IPS DF 6.9 (cell line): ENCODE measurements around the gene GBP1.
"Not testable (repeated sequence)": the region's sequence is repeated elsewhere in the genome, so short reads cannot be mapped to it uniquely, and the experiment has no call there.

Experiments
- DNase-seq: peaks from one replicate; pipeline ENCODE4 v3.0.0-alpha.2; 2013; ENCODE audit warnings: low read depth, low spot score
- H3K27ac ChIP-seq: one replicate; pipeline ENCODE4 v1.5.1; 2013; ENCODE audit warnings: low read length, control low read depth
- H3K27me3 ChIP-seq: 2 replicates; pipeline ENCODE4 v1.6.1; 2013; ENCODE audit warnings: mild to moderate bottlenecking, low read length; ENCODE audit not compliant: control insufficient read depth, insufficient read depth
- H3K36me3 ChIP-seq: 2 replicates; pipeline ENCODE4 v1.6.1; 2013; ENCODE audit warnings: low read length; ENCODE audit not compliant: control insufficient read depth, insufficient read depth
- H3K4me1 ChIP-seq: 2 replicates; pipeline ENCODE4 v1.6.1; 2013; ENCODE audit warnings: low read length; ENCODE audit not compliant: control insufficient read depth, insufficient read depth
- H3K4me3 ChIP-seq: 2 replicates; pipeline ENCODE4 v1.5.1; 2013; ENCODE audit warnings: mild to moderate bottlenecking, low read length
- H3K9me3 ChIP-seq: 2 replicates; pipeline ENCODE4 v1.6.1; 2013; ENCODE audit warnings: low read length, inconsistent platforms; ENCODE audit not compliant: control insufficient read depth, insufficient read depth
- WGBS: extraction: QIAGEN DNeasy Blood & Tissue Kit; methylation state at CpG from one replicate; pipeline ENCODE4 v1.1.7; 2013; ENCODE audit warnings: mixed read lengths, missing lambda C conversion rate; ENCODE audit not compliant: insufficient read length, insufficient coverage; 5-methylcytosine and 5-hydroxymethylcytosine counted together

Gene GBP1

GRCh38 chr1:89060091-89060490, 4.9 kb downstream of the GBP1 start:
- Histone ChIP-seq H3K9me3 (no peaks in the 10 kb centered on the region), H3K27ac (no peak overlapping the region), H3K27me3 (no peaks in the 10 kb centered on the region), H3K36me3 (no peaks in the 10 kb centered on the region), H3K4me3 (no peak overlapping the region), H3K4me1 (no peaks in the 10 kb centered on the region)
- DNase-seq = no peak
- no CpG with 5 or more reads among the region's 5 CpGs for WGBS

DNA sequence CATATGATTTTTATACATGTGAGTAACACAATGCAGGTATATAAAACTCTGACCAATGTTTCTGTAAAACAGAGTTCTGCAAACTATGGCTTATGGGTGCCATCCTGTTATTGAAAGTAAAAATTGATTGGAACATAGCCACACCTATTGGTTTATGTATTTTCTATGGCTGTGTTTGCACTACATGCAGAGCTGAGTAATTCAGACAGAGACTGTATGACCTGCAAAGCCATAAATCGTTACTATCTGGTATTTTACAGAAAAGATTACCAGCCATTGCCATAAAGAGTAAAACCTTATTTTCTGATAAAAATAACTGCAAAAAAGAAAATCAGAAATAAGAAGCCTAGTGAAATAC, 13.1 kb downstream of the GBP1 start:
- no peaks in the 10 kb centered on the region for H3K9me3 ChIP-seq
- no CpG with 5 or more reads among the region's 1 CpG for WGBS
- no peaks in the 10 kb centered on the region for H3K36me3 ChIP-seq
- DNase-seq = no peak
- no peak overlapping the region for H3K27ac ChIP-seq
- no peaks in the 10 kb centered on the region for H3K4me1 ChIP-seq
- no peaks in the 10 kb centered on the region for H3K27me3 ChIP-seq
- H3K4me3 ChIP-seq = no peak overlapping the region

- Histone ChIP-seq H3K4me1 (no peaks in the 10 kb centered on the region), H3K27ac (no peak overlapping the region), H3K27me3 (no peaks in the 10 kb centered on the region), H3K4me3 (no peak overlapping the region), H3K36me3 (no peaks in the 10 kb centered on the region), H3K9me3 (no peaks in the 10 kb centered on the region)
- no CpG with 5 or more reads among the region's 9 CpGs for WGBS
- no peak for DNase-seq
These were observed 13.6 kb downstream of the GBP1 start for GRCh38 chr1:89051300-89051954.

GRCh38 chr1:89050649-89051033, 14.4 kb downstream of the GBP1 start:
- no peak for DNase-seq
- no peaks in the 10 kb centered on the region for H3K36me3 ChIP-seq
- no peaks in the 10 kb centered on the region for H3K9me3 ChIP-seq
- no peaks in the 10 kb centered on the region for H3K4me1 ChIP-seq
- no peaks in the 10 kb centered on the region for H3K27me3 ChIP-seq
- no peak overlapping the region for H3K4me3 ChIP-seq
- WGBS = no CpG with 5 or more reads among the region's 11 CpGs
- H3K27ac ChIP-seq = no peak overlapping the region

DNA sequence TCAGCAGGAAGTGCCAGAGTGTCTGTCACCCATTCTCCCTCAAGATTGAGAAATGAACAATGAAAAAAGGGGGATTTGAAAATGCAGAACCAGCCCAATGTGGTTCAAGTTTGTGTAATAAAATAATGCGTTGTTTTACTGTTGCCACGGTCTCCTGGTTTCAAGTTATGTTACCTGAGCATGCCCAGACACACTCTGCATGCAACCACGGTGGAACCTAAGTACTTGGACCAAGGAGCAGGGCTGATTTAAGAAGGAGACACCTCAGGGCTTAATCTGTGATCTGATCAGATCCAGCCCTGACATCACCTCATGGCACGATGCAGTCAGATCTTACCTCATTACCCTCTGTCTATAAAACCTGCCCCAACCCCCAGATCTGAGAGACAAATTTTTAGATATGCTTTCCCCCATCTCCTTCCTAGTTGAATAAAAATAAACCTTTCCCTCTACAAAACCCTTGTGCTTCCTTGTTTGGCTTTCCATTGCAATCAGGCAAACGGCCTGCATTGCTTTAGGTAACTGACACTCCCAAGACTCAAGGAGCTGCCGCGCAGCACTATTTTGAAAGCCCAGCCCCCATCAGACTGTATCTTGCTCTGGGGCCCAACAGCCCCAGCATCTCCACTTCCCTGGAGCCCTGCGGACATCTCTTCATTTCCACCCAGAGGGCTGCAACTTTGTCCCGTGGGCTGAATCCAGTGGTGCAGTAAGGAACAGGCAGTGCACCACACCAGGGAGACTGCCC, 14.9 kb downstream of the GBP1 start:
- not testable (repeated sequence) for H3K4me3 ChIP-seq
- no CpG with 5 or more reads among the region's 9 CpGs for WGBS

GRCh38 chr1:89049187-89049586, 15.8 kb downstream of the GBP1 start:
- not testable (repeated sequence) for H3K4me3 ChIP-seq, H3K27me3 ChIP-seq, H3K36me3 ChIP-seq, H3K4me1 ChIP-seq, DNase-seq, H3K9me3 ChIP-seq, H3K27ac ChIP-seq
- WGBS = no CpG with 5 or more reads among the region's 4 CpGs

More for the DNA sequence above, 14.9 kb downstream of the GBP1 start:
- H3K4me1 ChIP-seq, H3K36me3 ChIP-seq, DNase-seq, H3K27ac ChIP-seq, H3K9me3 ChIP-seq, H3K27me3 ChIP-seq: not testable (repeated sequence)

GRCh38 chr1:89047734-89048133, 17.3 kb downstream of the GBP1 start:
- no peaks in the 10 kb centered on the region for H3K4me1 ChIP-seq

DNA sequence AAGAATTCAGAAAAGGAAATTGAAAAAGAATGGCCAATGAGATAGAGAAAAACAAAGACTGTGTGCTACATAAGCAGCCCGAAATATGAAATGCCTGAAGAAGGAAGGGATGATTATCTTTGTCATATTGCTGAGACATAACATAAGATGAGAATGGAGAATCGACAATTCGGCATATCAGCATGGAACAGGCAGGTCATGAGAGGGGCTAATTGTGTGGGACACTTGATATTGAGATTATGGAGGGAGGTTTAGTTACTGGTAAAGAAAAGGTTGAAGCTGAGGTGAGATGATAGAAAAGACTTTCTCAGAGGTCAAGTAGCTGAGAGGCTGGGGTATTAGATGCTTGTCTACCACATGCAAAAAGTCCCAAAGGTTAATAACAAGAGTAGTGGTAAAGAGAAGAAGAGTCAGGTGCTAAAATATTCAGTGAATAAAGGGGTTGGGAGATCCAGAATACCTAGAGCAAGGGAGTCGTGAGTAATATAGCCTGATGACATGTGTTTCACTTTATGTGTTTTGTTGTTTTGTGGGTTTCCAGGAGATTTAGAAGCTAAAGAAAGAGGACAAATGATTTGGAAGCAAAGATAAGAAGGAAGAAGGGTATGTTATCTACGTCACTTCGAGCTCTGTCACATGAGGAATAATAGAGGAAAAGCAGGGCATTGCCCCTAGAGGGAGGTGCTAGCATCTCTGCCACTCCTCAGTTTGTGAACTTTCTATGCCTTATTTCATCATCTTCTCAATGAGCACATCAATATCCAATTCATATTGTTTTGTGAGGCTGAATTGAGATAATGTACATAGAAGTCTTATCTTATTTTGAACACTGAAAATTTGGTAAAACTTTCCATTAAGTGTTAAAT, 18.5 kb downstream of the GBP1 start:
- H3K9me3 ChIP-seq = not testable (repeated sequence)

More at GRCh38 chr1:89047734-89048133, 17.3 kb downstream of the GBP1 start:
- Histone ChIP-seq H3K36me3 (no peaks in the 10 kb centered on the region), H3K9me3 (no peaks in the 10 kb centered on the region), H3K27me3 (no peaks in the 10 kb centered on the region), H3K4me3 (no peak overlapping the region), H3K27ac (no peak overlapping the region)
- DNase-seq = no peak
- WGBS = no CpG with 5 or more reads among the region's 3 CpGs

DNA sequence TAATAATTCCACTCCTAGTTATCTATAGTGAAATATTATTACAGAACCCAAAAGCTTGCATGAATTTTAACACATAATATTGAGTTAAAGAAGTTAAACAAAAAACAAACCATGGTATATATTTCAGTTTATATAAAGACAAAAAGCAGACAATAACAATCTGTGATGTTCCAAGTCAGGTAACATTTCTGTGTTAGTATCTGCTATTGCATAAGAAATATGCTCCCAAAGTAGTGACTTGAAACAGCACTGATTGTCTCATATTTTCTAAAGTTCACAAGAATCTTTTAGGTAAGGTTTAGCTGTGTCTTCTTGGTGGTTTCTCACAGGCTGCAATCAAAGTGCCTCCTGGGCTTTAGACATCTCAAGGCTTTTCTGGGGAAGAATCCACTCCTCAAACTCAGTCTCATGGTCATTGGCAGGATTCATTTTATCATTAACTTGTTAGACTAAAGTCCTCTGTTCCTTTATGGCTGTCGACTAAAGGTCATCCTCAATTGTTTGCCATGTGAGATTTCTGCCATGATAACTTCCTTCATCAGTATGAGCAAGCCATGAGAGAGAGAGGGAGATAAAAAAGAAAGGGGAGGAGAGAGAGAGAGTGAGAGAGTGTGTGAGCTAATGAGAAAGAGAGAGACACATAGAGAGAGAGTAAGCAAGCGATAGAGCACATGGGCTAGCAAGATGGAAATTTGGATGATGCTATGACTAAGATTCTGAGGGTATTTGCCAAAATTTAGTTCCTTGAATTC, 19.9 kb downstream of the GBP1 start:
- Histone ChIP-seq H3K36me3 (no peaks in the 10 kb centered on the region), H3K9me3 (no peaks in the 10 kb centered on the region), H3K4me3 (no peak overlapping the region), H3K27ac (no peak overlapping the region), H3K4me1 (no peaks in the 10 kb centered on the region), H3K27me3 (no peaks in the 10 kb centered on the region)
- no peak for DNase-seq
- no CpG with 5 or more reads among the region's 2 CpGs for WGBS

More for the DNA sequence above, 18.5 kb downstream of the GBP1 start:
- not testable (repeated sequence) for H3K36me3 ChIP-seq, H3K4me1 ChIP-seq, DNase-seq, H3K4me3 ChIP-seq, H3K27me3 ChIP-seq, H3K27ac ChIP-seq
- no CpG with 5 or more reads among the region's 6 CpGs for WGBS

- no peak overlapping the region for H3K4me3 ChIP-seq
- no peaks in the 10 kb centered on the region for H3K9me3 ChIP-seq
- no peaks in the 10 kb centered on the region for H3K4me1 ChIP-seq
- no peaks in the 10 kb centered on the region for H3K27me3 ChIP-seq
- no peaks in the 10 kb centered on the region for H3K36me3 ChIP-seq
- no peak for DNase-seq
- H3K27ac ChIP-seq = no peak overlapping the region
- WGBS = no CpG with 5 or more reads among the region's 5 CpGs
These were observed 21.1 kb downstream of the GBP1 start for GRCh38 chr1:89043940-89044339.
